Measurements from ENCODE around the gene LMNA.
A peak's percentile ranks its signal among the peaks of the same experiment; 100 is the strongest.
"Not testable (repeated sequence)": the region's sequence is repeated elsewhere in the genome, so short reads cannot be mapped to it uniquely, and the experiment has no call there.

LMNA gene

GRCh38 chr1:156114101-156114918 lies at the start of gene LMNA:
Gene LMNA, plus strand, starts transcription at chr1:156114711. Its CDS starts 208 bp downstream, at chr1:156114919.
- peak in 2 of 3 experiments; percentile 59 to 66 for DNase-seq (ENCODE audit: low read depth in 2 of 3, low spot score in 2 of 3)

GRCh38 chr1:156065212-156065611 lies 49.3 kb upstream of the LMNA start:
- DNase-seq (ENCODE audit: low read depth in 2 of 3, low spot score in 2 of 3) = no peak

GRCh38 chr1:156065871-156066270 lies 48.6 kb upstream of the LMNA start:
- DNase-seq (ENCODE audit: low read depth in 2 of 3, low spot score in 2 of 3) = no peak

- DNase-seq (ENCODE audit: low read depth in 2 of 3, low spot score in 2 of 3) = no peak
Measured at GRCh38 chr1:156067262-156067661, 47.2 kb upstream of the LMNA start.

- DNase-seq (ENCODE audit: low read depth in 2 of 3, low spot score in 2 of 3) = no peak
Measured at GRCh38 chr1:156069490-156070455, 44.7 kb upstream of the LMNA start.

GRCh38 chr1:156070548-156070947 lies 44.0 kb upstream of the LMNA start:
- no peak for DNase-seq (ENCODE audit: low read depth in 2 of 3, low spot score in 2 of 3)

GRCh38 chr1:156071332-156071816 lies 43.1 kb upstream of the LMNA start:
- not testable (repeated sequence) for DNase-seq (ENCODE audit: low read depth in 2 of 3, low spot score in 2 of 3)

- DNase-seq (ENCODE audit: low read depth in 2 of 3, low spot score in 2 of 3) = no peak
Measured at GRCh38 chr1:156072251-156072650, 42.3 kb upstream of the LMNA start.

GRCh38 chr1:156073110-156073687 lies 41.3 kb upstream of the LMNA start:
- no peak for DNase-seq (ENCODE audit: low read depth in 2 of 3, low spot score in 2 of 3)

GRCh38 chr1:156073740-156074139 lies 40.8 kb upstream of the LMNA start:
- no peak for DNase-seq (ENCODE audit: low read depth in 2 of 3, low spot score in 2 of 3)

- no peak for DNase-seq (ENCODE audit: low read depth in 2 of 3, low spot score in 2 of 3)
Measured at GRCh38 chr1:156074661-156075060, 39.9 kb upstream of the LMNA start.

- DNase-seq (ENCODE audit: low read depth in 2 of 3, low spot score in 2 of 3) = no peak
Measured at GRCh38 chr1:156075162-156075561, 39.3 kb upstream of the LMNA start.

GRCh38 chr1:156075775-156076204 lies 38.7 kb upstream of the LMNA start:
- no peak for DNase-seq (ENCODE audit: low read depth in 2 of 3, low spot score in 2 of 3)

GRCh38 chr1:156076609-156077429 lies 37.7 kb upstream of the LMNA start:
- no peak for DNase-seq (ENCODE audit: low read depth in 2 of 3, low spot score in 2 of 3)

- DNase-seq (ENCODE audit: low read depth in 2 of 3, low spot score in 2 of 3) = no peak
Measured at GRCh38 chr1:156077430-156077760, 37.1 kb upstream of the LMNA start.

- no peak for DNase-seq (ENCODE audit: low read depth in 2 of 3, low spot score in 2 of 3)
Measured at GRCh38 chr1:156078728-156079127, 35.8 kb upstream of the LMNA start.

GRCh38 chr1:156079762-156080161 lies 34.7 kb upstream of the LMNA start:
- DNase-seq (ENCODE audit: low read depth in 2 of 3, low spot score in 2 of 3) = no peak

- no peak for DNase-seq (ENCODE audit: low read depth in 2 of 3, low spot score in 2 of 3)
Measured at GRCh38 chr1:156080241-156080862, 34.2 kb upstream of the LMNA start.

- DNase-seq (ENCODE audit: low read depth in 2 of 3, low spot score in 2 of 3) = no peak
Measured at GRCh38 chr1:156080863-156081179, 33.7 kb upstream of the LMNA start.

- DNase-seq (ENCODE audit: low read depth in 2 of 3, low spot score in 2 of 3) = no peak
Measured at GRCh38 chr1:156081180-156081916, 33.2 kb upstream of the LMNA start.
